HG03103 (cell line): ENCODE data around the gene HIRA.
"Not testable (repeated sequence)": the region's sequence is repeated elsewhere in the genome, so short reads cannot be mapped to it uniquely, and the experiment has no call there.

Experiments used
- ATAC-seq: cut with Tn5 transposase; IDR thresholded peaks from one replicate; pipeline ENCODE4 v1.9.1; 2021; ENCODE audit warnings: low read depth; ENCODE audit not compliant: unreplicated experiment

HIRA gene

DNA sequence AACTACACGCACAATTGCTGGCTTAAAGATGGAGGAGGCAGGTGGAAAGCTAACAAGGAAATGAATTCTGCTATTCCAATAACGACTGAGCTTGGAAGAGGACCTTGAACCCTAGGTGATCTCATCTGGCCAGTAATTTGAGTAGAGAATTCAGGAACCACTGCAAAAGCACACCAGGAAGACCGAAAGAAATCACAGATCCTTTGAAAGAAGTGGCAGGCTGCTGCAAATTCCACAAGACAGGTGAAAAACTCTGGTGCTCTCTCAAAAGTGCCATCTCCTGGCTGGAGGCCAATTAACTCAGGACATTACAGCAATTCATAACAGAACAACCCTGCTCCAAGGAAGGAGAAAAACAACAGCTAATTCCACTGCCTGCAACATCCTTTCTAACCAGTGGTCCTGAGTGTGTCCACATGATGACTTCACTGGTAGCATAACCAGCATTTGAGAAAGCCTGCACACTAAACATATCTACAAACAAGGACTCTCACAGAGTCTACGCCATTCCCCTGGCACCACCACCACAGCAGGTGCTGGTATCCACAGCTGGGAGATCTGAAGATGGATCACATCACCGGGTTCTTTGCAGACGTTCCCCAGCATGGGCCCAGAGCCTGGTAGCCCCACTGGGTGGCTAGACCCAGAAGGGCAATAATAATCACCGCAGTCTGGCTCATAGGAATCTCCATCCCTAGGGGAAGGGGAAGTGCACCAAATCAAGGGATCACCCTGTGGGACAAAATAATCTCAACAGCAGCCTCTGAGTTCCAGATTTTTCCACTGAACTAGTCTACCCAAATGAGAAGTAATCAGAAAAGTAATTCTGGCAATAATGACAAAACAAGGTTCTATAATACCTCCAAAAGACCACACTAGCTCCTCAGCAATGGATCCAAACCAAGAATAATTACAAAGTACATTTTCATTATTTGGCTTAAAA is 95.1 kb downstream of the HIRA start:
- ATAC-seq: no peak

- no peak for ATAC-seq
These were observed 99.6 kb downstream of the HIRA start for GRCh38 chr22:19331975-19332374.

DNA sequence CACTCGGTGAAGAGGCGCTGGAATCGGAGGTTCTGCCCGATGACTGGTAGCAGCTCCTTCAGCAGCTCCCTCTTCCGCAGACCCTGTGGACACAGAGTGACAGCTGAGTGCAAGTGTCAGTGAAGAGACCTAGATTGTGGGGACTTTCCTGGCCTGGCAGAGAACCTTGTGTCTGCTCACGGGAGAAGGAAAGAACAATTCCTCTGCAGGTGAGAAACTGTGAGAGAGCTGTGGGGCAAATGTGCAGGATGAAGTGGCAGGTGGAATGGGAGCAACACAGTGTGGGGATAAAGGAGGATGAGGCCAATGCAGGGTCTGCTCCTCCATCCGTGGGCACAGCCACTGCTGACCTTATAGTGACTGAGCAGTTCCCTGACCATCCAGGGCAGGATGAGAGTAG is 100.1 kb downstream of the HIRA start:
- no peak for ATAC-seq

DNA sequence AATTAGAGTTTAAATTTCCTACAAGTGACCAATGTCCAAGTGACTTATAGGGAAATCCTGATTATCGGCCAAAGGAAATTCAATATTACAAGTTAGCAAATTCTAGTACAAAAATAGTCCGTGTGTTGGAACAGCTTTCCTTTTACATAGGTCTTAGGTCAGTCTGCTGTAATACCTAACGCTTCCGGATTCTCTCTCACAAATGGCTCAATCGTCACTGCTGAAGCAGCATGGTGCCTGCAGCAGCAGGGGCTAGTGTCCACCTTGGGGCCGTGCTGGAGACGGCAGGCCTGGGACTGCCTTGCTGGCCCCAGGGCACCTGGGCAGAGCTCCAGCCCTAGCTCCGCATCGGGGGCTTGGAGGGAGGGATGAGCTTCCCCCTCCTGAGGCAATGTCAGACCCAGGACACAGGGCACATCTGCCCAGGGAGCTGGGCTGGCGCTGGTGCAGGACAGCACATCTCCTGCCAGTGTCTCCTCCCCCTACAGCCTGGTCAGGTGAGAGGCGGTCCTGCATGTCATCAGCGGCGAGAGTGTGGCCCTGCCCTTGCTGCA is 100.6 kb downstream of the HIRA start:
- ATAC-seq: no peak

DNA sequence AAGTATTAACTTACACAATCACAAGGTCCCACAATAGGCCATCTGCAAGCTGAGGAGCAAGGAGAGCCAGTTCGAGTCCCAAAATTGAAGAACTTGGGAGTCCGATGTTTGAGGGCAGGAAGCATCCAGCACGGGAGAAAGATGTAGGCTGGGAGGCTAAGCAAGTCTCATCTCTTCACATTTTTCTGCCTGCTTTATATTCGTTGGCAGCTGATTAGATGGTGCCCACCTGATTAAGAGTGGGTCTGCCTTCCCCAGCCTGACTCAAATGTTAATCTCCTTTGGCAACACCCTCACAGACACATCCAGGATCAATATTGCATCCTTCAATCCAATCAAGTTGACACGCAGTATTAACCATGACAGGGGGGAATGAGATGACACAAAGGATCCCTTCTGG is 101.3 kb downstream of the HIRA start:
- ATAC-seq: not testable (repeated sequence)

- ATAC-seq: no peak
These were observed 102.1 kb downstream of the HIRA start for GRCh38 chr22:19329454-19329853.

DNA sequence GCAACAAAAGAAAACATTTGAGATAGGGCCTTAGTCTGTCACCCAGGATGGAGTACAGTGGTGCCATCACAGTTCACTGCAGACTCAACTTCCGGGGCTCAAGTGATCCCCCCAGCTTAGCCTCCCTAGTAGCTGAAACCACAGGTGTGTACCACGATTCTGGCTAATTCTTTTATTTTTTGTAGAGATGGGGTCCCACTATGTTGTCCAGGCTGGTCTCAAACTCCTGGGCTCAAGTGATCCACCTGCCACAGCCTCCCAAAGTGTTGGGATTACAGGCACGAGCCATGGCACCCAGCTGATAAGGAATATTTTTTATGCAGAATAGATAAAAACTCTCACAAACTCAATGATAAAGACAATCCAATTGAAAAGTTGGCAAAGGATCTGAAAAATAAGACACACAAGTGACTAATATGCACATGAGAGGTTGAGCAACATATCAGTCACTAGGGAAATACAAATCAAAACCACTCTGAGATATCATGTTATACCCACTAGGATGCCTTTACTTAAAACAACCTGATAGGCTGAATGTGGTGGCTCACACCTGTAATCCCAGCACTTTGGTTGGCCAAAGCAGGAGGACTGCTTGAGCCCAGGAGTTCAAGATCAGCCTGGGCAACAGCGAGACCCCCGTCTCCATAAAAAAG is 106.1 kb downstream of the HIRA start:
- ATAC-seq: no peak

DNA sequence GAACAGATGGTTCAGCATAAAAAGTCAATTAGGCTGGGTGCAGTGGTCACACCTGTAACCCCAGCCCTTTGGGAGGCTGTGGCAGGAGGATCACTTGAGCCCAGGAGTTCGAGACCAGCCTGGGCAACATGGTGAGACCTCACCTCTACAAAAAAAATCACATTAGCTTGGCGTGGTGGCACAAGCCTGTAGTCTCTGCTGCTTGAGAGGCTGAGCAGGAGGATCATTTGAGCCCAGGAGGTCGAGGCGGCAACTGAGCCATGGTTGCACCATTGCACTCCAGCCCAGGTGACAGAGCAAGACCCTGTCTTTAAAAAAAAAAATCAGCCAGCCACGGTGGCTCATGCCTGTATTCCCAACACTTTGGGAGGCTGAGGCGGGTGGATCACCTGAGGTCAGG is 108.1 kb downstream of the HIRA start:
- ATAC-seq: not testable (repeated sequence)

DNA sequence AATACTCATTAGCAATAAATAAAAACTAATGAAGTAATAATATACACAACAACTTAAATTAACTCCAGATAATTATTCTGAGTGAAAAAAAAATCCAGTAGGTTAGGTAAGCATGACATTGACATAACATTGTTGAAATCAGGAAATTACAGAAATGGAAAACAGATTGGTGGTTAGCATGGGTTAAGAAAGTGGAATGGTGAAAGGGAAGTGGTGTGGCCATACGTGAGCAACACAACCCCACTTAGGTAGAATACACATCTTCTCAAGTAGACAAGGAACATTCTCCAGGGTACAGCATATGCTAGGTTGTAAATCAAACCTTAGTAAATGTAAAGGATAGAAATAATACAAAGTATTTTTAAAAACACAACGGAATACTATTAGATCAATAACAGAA is 109.8 kb downstream of the HIRA start:
- no peak for ATAC-seq

DNA sequence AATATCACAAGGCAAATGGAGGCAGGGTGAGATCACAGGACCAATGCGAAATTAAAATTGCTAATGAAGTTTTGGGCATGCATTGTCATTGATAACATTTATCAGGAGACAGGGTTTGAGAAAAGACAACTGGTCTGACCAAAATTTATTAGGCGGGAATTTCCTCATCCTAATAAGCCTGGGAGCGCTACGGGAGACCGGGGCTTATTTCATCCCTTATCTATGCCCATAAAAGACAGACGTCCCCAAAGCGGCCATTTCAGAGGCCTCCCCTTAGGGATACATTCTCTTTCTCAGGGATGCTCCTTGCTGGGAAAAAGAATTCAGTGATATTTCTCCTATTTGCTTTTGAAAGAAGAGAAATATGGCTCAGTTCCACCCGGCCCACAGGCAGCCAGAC is 111.4 kb downstream of the HIRA start:
- ATAC-seq: not testable (repeated sequence)

DNA sequence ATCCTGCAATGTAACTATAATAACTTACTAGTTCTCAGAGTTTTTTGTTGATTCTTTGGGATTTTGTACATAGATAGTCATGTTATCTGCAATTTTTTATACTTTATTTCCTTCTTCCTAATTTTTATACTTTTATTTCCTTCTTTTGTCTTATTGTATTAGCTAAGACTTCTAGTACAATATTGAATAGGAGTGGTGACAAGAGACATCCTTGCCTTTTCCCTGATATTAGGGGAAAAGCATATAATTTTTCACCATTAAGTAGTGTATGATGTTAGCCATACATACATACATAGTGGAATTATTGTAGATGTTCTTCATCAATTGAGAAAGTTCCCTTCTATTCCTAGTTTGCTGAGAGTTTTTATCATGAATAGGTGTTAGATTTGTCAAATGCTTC is 112.3 kb downstream of the HIRA start:
- ATAC-seq: no peak

- ATAC-seq: no peak
These were observed 113.7 kb downstream of the HIRA start for GRCh38 chr22:19317865-19318264.

- ATAC-seq: no peak
These were observed 123.7 kb downstream of the HIRA start for GRCh38 chr22:19307872-19308271.

DNA sequence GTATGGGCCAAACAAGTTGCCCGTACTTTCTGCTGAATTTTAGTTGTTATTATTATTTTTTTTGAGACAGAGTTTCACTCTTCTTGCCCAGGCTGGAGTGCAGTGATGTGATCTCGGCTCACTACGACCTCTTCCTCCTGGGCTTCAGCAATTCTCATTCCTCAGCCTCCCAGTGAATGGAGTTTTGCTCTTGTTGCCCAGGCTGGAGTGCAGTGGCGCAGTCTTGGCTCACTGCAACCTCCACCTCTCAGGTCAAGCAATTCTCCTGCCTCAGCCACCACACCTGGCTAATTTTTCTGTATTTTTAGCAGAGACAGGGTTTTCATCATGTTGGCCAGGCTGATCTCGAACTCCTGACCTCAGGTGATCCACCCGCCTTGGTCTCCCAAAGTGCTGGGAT is 125.0 kb downstream of the HIRA start:
- not testable (repeated sequence) for ATAC-seq

- ATAC-seq: no peak
These were observed 127.0 kb downstream of the HIRA start for GRCh38 chr22:19304547-19304946.

DNA sequence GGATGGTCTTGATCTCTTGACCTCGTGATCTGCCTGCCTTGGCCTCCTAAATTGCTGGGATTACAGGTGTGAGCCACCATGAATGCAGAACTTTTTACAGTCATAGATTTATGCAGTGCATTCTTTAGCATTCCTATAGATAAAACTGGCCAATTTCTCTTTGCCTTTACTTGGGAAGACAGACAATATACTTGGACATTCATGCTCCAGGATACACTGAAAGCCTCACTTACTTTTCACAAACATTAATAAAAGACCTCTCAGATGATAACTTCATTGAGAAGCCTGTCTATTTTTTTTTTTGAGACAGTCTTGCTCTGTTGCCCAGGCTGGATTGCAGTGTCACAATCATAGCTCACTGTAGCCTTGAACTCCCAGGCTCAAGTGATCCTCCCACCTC is 127.7 kb downstream of the HIRA start:
- ATAC-seq: no peak

- no peak for ATAC-seq
These were observed 135.8 kb downstream of the HIRA start for GRCh38 chr22:19295733-19296132.

GRCh38 chr22:19292458-19293230 is 138.9 kb downstream of the HIRA start:
- ATAC-seq: no peak

DNA sequence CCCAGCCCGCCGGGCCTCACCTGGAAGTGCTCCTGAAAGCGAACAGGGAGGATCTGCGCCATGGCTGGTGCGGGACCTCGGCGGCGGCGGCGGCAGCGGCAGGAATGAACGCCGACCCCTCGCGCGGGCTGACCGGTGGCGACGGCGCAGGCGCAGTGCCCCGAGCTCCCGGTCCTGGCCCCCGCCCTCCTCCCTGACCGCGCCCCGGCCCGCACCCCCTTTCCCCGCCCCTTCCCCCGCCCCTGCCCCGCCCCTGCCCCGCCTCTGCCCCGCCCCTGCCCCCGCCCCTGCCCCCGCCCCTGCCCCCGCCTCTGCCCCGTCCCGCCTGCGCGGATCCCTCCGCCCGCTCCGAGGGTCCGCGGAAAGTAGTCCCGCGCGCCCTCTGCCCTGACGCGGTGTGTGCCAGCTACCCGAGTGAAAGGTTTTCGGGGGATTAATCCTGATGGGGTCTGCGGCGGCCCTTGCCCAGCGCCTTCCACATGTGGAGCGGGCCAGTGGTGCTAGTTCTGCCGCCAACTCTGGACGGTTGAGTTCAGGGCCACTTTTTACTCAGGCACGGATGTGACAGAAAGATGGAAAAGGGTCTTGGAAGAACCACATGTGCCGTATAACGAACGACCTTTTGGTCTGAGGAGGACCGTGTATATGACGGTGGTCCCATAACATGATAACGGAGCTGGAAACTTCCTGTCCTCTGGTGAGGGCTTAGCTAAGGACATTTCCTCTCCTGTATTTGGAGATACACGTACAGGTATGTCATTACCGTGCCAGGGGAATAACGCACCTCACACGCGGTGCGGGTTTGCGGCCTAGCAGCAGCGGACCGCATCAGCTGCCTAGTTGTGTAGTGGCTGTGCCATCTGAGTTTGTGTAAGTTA is 139.7 kb downstream of the HIRA start, which contains the start of gene CLTCL1:
Gene CLTCL1 (minus strand): TSS at position 140 of the 878 bp plus-strand sequence. CDS start 78 bp downstream, at position 62.
- no peak for ATAC-seq

GRCh38 chr22:19291218-19291579 is 140.3 kb downstream of the HIRA start:
- ATAC-seq: no peak
